HG03196 (cell line): Measurements from ENCODE around the gene GRIA3.
"Not testable (repeated sequence)": the region's sequence is repeated elsewhere in the genome, so short reads cannot be mapped to it uniquely, and the experiment has no call there.

Source experiments
- ATAC-seq: cut with Tn5 transposase; IDR thresholded peaks from one replicate; pipeline ENCODE4 v1.9.1; 2021; ENCODE audit not compliant: unreplicated experiment

The GRIA3 gene

DNA sequence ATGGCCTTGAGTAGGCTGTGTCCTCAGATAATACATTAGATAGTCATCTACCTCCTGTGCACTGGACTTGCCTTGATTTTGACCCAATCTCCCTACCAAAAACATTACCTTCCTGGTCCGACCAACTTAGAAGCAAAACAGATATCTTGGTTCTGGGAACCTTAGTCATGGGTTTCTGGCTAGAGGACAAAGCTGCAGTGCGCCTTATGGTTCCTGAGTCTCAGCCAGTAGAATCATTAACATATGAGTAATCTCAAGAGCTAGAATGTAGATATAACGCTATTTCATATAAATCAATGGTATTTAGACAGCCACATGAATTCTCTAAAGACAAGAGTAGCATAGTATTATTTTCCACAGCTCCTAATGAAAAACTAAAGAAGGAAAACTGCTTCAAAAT is 83.1 kb downstream of the GRIA3 start:
- no peak for ATAC-seq

DNA sequence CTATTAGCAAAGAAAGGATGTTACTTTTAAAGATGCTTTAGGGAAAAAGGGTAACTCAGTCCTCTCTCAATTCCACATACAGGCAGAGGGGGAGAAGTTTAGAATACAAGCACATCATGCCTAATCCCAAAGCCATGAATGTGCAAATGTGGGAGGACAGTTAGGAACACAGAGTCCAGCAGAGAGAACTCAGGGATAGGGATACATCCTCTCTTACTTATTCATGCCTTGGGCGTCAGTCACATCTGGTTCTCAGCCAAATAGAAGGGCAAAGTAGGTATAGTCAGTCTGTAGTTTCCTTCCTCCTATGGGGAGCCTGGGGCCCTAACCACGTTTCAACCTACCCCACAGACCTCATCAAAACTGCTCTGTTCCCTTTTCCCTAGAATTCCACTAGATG is 87.8 kb downstream of the GRIA3 start:
- no peak for ATAC-seq

DNA sequence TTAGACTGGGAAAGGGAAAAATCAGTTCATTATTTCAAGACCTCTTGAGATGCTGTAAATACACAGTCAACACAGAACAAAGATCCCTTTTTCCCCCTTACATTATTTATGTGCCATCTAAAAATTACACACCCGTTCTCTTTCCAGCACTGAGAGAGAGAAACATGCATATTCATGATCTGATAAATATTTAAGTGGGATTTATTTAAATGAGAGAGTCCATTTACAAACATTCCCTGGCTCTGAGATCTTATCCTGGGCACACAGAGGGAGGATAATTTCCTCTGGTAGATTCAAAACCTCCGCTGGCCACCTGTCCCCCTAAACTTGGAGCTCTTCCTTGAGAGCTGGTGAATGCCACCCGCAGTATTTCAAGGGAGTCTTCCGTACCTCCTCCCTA is 88.6 kb downstream of the GRIA3 start:
- ATAC-seq = no peak

DNA sequence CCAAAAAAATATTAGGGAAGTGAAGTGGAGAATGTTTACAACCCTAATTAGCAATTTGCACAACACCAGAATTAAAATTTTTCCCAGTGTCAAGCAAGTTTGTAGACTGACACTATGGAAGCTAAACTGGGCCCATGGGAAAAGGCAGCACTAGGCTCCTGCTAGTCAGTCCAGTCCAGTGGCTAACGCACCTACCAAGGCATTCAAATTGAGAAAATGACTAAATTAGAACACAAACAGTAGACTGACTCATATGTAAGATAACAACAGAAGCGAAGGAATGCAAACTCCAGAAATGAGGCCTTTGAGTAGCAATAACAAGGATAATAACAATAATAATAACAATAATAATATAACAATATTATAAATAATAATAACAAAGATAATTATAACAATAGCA is 90.7 kb downstream of the GRIA3 start:
- no peak for ATAC-seq

DNA sequence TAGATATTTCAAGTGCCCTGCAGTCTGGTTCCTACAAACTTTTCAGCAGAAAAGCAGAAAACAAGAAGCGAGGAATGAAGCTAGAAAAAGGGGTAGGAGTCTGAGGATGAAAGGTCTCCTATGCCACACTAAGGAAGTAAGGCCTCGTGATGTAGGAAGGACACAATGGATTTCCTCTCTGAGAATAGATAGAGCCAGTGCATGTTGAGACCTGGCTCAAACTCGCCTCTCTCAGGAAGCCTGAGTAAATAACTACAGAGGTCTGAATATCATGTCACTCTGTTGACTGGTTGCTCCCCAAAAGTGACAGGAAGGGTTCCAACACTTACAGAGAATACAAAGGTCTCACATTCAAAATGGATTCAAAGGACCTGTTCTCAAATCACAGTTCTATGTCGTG is 93.3 kb downstream of the GRIA3 start:
- ATAC-seq = no peak

DNA sequence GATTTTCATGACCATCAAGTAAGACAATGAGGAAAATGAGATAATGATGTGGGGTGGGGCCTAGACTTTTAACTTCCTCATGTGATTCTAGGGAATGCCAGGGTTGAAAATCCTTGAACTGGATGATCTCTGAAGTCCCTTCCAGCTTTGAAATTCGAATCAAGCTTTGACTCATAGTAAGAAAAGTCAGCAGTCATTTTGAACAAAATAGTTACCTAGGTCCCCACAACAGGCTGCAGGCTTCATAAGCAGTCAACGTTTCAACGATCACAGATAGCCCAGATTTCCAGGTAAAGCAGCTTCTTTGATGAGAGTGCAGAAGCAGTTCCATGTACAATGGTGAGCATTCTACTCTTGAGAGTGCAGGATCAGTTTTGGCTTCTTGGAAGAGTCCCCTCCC is 93.7 kb downstream of the GRIA3 start:
- ATAC-seq = no peak

DNA sequence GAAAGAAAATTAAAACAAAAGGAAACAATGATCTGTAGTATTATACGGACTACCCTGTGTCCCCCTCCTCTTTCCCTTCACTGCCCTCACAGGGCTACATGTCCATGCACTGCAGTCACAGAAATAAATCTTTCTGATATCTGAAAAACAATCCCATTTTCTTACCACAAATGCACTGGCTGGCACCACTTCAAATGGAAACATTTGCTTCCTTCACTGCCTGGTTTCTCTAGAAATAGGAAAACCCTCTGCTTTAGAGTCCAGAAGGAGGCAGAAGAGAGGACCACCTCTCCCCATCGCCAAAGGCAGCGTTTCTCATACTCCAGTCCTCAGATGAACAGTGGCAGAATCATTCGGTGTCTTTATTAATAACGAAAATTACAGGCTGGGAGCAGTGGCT is 98.2 kb downstream of the GRIA3 start:
- ATAC-seq = no peak

DNA sequence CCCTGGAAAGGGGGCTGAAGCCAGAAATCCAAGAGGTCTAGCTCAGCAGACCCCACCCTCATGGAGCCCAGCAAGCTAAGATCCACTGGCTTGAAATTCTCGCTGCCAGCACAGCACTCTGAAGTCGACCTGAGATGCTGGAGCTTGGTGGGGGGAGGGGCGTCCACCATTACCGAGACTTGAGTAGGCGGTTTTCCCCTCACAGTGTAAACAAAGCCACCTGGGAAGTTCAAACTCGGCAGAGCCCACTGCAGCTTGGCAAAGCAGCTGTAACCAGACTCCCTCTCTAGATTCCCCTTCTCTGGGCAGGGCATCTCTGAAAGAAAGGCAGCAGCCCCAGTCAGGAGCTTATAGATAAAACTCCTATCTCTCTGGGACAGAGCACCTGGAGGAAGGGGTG is 99.3 kb downstream of the GRIA3 start:
- ATAC-seq = not testable (repeated sequence)

DNA sequence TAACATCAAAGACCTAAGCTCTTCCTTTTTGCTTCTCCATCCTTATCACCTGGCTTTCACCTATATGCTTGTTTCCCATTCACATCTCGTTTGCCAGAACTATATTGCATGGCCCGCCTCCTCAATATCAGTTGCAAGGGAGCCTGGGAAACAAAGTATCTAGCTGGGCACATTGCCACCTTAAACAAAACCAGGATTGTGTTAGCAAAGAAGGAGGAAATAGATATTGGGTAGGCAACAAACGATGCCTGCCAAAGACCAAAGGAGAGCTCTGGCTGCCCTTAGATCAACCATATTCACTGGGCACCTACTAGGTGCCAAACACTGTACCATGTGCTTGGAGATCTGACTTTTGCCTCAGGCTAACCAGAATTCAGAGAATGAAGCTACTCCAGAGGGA is 107.5 kb downstream of the GRIA3 start:
- ATAC-seq = no peak

DNA sequence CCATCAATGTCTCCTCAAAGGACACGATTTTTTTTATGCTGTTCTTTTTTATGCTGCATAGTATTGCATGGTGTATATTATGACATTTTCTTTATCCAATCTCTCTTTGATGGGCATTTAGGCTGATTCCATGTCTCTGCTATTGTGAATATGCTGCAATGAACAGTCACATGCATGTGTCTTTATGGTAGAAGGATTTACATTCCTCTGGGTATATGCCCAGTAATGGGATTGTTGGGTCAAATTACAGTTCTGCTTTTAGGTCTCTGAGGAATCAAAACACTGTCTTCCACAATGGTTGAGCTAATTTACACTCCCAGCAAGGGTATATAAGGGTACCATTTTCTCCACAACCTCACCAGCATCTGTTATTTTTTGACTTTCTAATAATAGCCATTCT is 113.9 kb downstream of the GRIA3 start:
- no peak for ATAC-seq

DNA sequence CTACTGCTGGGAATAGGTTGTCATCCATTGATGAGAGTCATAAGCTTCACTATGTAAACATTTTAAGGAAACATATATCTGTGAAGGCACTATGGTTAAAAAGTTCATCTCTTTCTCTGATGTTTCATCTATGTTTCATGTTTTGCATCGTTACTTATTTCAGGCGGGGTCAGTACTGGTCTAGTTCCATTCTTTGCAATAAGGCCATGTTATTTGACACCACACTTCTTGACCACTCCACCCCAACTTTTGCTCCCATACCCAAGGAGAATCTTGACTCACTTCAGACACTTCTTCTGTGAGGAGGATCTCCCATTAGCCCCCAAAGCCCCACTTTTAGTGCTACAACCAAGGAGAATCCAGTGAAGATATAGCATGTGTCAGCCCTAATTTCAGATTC is 119.4 kb downstream of the GRIA3 start:
- ATAC-seq = no peak

DNA sequence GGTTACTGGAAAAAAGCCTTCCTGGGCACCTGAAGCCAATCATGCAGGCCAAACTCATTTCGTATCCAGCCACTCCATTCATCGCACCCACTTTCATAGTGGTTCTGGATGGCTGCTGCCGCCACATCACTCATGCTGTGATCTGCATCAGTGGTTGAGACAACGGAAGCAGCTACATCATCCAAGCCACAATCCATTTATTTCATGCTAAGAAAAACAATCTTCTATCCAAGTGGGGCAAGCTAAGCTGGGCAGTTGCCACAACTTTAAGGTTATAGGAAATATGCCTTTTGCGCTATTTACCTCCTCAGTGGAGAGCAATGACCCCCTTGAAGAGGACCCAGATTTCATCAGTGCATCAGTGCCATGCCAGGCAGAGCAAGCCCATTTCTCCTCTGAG is 124.6 kb downstream of the GRIA3 start:
- no peak for ATAC-seq

DNA sequence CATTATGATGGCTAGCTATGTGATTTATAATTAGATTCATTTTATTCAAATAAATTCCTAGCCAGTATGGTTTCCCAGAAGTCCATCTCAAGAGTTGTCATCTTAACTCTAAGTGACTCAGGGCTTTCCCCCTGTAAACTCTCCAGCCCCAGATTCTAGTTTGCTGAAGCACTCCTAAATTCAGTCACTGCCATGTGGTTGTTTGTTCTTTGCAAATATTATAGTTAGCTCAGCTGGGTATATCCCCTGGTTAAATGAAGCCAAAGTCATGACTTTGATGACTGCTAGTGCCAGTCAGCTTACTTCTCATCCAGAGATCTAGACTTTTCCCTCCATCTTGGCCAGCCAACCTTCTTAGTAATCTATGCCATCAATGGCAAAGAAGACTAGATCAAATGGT is 126.0 kb downstream of the GRIA3 start:
- ATAC-seq = no peak

DNA sequence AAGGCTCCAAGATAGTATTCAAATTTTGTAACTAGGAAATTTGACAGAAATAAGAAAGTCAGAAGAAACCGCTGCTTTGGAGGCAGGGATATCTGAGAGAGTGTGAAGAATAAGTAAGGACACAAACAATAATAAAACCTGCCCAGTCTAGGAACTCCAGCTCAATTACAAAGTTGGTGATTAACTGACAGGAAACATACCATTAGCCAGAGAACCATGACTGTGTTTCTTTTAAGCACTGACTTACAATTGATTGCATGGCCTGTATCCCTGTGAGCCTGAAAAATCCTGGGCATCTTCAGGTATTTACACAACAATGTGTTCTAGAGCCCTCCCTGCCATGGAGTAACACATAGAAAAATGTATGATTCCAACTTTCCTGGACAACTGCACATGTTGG is 127.4 kb downstream of the GRIA3 start:
- no peak for ATAC-seq

DNA sequence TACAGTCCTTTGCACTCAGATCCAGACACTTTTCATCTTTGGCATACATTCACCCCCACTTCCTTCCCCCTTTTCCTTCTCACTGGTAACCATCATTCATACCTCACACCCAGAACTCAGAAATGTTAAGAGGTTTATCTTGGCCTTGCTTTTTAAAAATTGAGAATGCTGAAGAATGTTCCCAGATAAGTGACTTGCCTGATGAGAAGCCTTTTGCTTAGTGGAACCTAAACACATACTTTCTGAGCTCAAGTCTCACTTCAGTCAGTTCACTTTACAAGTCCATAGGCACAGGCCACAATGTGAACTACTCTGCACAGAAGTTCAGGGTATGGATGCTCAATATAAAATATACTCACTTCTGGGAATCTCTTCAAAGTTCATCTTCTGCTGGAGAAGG is 129.4 kb downstream of the GRIA3 start:
- no peak for ATAC-seq

DNA sequence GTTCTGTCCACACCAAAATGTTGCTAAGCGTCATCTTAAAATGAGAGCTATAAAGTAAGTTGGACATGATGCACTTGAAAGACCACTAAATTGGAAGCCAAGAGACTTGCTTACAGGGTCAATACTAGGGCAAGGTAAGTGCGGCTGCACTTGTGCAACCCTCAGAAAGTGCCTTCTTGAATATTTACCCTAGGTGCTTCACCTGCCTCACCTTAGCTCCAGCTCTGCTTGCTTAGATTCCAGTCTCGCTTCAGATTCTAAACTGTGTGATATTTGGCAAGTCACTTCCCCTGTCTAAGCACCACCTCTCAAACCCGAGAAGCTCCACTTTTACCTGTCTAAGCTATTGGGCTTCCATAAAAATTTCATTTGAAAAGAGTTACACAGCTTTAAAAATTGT is 136.5 kb downstream of the GRIA3 start:
- ATAC-seq = no peak

DNA sequence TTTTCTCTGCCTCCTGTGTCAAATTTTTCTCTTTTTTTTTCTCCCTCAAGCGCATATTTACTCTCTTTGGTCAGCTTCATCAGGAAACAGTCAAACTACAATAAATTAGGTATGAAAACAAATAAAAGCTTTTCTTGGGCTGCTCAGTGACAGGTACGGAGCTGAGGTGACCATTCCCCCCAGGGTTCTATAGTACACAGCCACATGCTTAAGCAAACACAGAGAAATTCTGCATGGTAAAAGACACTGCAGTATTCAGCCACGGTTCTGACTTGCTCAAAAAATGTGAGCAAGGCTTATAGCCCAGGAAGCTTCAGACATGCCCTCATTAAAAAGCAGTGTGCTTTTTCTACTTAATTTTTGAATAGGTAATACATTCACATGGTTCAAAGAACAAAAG is 138.5 kb downstream of the GRIA3 start:
- no peak for ATAC-seq

DNA sequence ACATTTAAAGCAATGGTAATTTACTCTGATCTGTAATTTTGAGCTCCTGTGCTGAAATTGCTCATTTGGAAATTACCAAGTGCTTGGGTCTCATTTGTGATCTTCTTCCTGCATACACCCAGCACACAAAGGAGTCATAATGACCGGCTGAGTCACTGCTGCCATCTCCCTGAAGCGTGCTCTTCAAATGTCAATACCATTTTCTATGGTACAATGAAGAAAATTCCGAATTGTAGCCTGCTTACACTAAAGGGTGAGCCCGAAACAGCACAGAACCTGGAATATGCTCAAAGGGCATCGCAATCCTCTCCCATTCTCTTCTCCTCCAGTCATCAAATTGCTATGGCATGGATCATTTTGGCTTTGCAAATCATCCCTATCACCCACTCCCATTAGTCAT is 140.5 kb downstream of the GRIA3 start:
- no peak for ATAC-seq

DNA sequence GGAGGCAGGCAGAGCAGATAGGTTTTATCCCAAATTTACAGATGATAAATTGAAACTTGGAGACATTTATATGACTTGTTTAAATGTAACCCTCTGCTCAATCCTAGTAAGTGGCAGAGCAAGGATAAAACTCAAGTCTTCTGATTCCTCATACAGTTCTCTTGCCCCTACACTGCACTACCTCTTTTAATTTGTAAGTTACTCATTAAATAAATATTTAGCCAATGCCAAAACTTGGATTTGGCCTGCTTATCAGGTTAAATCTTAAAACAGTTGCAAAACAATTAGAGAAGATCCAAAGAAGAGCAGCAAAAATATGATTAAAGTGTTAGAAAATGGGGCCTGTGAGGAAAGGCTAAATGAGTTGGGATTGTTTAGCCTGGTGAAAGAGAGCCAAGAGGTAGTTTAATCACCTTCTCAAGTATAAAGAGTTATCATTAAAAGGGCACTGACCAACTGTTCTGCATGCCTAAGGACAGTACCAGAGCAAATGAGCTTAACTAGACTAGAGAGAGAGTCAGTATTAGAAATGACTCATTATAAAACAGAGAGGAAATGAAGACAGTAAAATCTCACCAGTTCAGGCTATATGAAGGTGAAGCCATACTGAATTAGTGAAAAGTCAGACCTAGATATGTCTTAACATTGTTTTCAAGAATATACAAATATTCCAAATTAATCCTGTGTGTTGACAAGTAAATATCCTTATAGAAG is 146.3 kb downstream of the GRIA3 start:
- peak; percentile 83 for ATAC-seq

DNA sequence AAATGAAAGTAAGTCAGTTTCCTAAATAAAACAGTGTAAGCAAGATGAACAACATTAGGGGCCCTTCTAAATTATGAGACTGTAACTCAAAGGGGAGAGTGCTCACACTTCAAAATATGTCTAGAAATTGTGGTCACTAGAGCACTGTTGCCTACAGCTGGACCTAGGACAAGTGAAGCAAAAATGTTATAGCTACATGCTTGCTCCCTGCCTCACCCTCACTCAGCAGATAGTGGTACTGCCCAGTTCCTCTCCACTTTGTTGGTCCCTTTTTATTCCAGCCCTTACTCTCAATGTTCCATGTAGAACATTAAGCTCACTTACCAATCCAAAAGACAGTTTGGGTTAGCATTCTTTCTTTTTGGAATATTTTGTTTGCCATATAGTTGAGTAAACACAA is 147.3 kb downstream of the GRIA3 start:
- no peak for ATAC-seq

DNA sequence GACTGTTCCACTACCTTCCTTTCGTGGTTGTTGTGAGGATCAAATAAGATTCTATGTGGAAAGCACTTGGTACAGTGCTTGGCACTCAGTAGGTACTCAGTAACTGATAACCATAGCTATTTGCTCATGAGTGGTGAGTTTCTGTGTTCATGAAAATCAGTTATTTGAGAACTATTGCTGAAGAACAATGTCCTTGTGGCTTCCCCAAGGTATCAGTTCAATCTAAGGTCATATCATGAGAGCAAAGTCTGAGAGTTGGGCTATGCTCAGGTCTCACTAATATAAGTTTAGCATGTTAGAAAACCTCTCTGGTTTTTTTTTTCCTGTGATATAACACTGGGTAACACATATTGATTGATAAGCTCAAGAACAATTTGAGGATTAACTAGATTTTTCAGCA is 147.8 kb downstream of the GRIA3 start:
- ATAC-seq = no peak

DNA sequence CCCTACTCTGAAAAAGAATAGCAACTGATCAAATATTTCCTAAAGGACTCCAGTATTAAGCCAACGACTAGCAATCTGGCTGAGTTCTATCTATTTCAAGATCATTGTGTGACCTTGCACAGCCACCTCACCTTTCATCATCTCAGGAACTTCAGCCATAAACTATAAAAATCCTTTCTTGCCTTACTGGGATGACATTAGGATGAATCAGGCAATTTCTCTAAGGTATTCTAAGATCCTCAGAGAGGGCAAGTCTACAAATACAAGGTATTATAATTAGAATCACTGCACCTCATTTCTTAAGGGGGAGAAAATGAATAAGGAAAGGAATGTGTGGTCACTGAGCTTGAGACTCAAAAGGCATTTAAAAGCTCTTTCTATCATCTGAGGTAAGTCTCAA is 152.6 kb downstream of the GRIA3 start:
- ATAC-seq = no peak

DNA sequence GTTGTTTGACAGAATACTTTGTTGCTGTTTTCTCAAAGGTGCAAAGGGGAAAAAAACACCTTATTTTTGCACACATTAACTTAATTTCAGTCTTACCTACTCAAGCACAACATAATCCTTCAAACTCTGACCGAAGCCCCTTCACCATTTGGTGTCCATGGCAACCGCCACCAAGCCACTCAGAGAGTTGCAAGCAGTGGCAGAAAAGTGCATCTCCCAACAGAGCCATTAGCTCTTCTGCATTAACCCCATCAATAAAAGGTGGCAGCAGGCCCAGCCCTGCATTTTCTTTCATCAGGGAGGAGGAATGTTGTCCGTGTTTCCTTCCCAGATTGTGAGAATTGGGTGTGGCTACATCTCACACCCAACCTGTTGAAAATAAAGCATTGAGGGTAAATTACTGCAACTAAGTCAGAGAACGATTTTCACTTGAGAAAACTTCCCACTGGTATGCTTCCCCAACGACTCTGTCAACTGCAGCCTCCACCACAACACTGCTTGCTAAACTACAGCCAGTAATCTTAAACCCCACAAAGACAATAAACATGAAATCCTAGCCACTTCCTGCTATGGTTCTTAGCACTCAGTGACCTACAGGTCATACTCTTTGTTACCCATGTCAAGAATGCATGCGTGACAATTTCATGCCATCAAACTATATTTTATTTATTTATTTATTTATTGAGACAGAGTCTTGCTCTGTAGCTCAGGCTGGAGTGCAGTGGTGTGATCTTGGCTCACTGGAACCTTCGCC is 154.0 kb downstream of the GRIA3 start:
- no peak for ATAC-seq
